Measurements from ENCODE around the gene FOXK1.

DNA sequence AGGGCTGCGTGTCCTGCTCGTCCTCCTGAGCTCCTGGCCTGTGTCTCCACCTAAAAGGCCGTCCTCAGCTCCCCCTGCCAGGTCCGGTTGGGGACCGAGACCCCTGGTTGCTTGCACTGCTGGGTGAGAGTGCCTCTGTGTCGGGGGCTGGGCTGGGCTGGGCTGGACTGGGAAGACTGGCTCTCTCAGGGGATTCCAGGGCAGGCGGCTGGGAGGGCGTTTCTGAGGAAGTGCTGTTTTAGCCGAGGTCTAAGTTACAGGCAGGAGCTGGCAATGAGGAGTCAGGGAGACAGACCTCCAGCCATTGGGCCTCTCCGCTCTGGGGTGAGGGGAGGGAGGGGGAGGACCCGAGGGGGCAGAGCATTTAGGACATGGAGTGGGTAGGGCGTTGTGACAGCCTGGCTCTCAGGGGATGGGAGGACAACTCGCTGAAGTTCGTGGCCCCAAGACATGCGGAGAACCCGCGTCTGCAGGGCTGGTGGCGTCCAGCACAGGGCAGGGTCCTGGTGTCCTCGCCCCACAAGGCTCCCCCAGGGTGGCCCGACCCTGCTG lies 20.9 kb downstream of the FOXK1 start:
- TF ChIP-seq, protein P1, sequence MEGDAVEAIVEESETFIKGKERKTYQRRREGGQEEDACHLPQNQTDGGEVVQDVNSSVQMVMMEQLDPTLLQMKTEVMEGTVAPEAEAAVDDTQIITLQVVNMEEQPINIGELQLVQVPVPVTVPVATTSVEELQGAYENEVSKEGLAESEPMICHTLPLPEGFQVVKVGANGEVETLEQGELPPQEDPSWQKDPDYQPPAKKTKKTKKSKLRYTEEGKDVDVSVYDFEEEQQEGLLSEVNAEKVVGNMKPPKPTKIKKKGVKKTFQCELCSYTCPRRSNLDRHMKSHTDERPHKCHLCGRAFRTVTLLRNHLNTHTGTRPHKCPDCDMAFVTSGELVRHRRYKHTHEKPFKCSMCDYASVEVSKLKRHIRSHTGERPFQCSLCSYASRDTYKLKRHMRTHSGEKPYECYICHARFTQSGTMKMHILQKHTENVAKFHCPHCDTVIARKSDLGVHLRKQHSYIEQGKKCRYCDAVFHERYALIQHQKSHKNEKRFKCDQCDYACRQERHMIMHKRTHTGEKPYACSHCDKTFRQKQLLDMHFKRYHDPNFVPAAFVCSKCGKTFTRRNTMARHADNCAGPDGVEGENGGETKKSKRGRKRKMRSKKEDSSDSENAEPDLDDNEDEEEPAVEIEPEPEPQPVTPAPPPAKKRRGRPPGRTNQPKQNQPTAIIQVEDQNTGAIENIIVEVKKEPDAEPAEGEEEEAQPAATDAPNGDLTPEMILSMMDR (tag by site-specific recombination; IDR thresholded peaks at IDR 0.05) = no peak
- TF ChIP-seq, protein P2, sequence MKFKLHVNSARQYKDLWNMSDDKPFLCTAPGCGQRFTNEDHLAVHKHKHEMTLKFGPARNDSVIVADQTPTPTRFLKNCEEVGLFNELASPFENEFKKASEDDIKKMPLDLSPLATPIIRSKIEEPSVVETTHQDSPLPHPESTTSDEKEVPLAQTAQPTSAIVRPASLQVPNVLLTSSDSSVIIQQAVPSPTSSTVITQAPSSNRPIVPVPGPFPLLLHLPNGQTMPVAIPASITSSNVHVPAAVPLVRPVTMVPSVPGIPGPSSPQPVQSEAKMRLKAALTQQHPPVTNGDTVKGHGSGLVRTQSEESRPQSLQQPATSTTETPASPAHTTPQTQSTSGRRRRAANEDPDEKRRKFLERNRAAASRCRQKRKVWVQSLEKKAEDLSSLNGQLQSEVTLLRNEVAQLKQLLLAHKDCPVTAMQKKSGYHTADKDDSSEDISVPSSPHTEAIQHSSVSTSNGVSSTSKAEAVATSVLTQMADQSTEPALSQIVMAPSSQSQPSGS (tag by site-specific recombination; IDR thresholded peaks at IDR 0.05; ENCODE audit: low read depth) = no peak
- TF ChIP-seq ZNF544 (tag by site-specific recombination; IDR thresholded peaks at IDR 0.05) = no peak
- no peak for TF ChIP-seq ZNF521 (tag by site-specific recombination; IDR thresholded peaks at IDR 0.05)
- TF ChIP-seq YY1 (tag by site-specific recombination; IDR thresholded peaks at IDR 0.05) = no peak
- TF ChIP-seq ZNF239 (tag by site-specific recombination; IDR thresholded peaks at IDR 0.05) = no peak
- TF ChIP-seq ZNF202 (tag by site-specific recombination; IDR thresholded peaks at IDR 0.05; ENCODE audit: borderline replicate concordance) = no peak
- TF ChIP-seq ZFP37 (tag by site-specific recombination; IDR thresholded peaks at IDR 0.05) = no peak
- TF ChIP-seq, protein P3, sequence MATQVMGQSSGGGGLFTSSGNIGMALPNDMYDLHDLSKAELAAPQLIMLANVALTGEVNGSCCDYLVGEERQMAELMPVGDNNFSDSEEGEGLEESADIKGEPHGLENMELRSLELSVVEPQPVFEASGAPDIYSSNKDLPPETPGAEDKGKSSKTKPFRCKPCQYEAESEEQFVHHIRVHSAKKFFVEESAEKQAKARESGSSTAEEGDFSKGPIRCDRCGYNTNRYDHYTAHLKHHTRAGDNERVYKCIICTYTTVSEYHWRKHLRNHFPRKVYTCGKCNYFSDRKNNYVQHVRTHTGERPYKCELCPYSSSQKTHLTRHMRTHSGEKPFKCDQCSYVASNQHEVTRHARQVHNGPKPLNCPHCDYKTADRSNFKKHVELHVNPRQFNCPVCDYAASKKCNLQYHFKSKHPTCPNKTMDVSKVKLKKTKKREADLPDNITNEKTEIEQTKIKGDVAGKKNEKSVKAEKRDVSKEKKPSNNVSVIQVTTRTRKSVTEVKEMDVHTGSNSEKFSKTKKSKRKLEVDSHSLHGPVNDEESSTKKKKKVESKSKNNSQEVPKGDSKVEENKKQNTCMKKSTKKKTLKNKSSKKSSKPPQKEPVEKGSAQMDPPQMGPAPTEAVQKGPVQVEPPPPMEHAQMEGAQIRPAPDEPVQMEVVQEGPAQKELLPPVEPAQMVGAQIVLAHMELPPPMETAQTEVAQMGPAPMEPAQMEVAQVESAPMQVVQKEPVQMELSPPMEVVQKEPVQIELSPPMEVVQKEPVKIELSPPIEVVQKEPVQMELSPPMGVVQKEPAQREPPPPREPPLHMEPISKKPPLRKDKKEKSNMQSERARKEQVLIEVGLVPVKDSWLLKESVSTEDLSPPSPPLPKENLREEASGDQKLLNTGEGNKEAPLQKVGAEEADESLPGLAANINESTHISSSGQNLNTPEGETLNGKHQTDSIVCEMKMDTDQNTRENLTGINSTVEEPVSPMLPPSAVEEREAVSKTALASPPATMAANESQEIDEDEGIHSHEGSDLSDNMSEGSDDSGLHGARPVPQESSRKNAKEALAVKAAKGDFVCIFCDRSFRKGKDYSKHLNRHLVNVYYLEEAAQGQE (tag by site-specific recombination; IDR thresholded peaks at IDR 0.05) = no peak
- TF ChIP-seq, protein P4, sequence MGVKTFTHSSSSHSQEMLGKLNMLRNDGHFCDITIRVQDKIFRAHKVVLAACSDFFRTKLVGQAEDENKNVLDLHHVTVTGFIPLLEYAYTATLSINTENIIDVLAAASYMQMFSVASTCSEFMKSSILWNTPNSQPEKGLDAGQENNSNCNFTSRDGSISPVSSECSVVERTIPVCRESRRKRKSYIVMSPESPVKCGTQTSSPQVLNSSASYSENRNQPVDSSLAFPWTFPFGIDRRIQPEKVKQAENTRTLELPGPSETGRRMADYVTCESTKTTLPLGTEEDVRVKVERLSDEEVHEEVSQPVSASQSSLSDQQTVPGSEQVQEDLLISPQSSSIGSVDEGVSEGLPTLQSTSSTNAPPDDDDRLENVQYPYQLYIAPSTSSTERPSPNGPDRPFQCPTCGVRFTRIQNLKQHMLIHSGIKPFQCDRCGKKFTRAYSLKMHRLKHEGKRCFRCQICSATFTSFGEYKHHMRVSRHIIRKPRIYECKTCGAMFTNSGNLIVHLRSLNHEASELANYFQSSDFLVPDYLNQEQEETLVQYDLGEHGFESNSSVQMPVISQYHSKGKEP (tag by site-specific recombination; IDR thresholded peaks at IDR 0.05) = no peak
- TF ChIP-seq KLF9 (tag by site-specific recombination; IDR thresholded peaks at IDR 0.05; ENCODE audit: low read depth) = no peak
- TF ChIP-seq ZNF610 (tag by site-specific recombination; IDR thresholded peaks at IDR 0.05; ENCODE audit: borderline replicate concordance) = no peak
- TF ChIP-seq, protein P5, sequence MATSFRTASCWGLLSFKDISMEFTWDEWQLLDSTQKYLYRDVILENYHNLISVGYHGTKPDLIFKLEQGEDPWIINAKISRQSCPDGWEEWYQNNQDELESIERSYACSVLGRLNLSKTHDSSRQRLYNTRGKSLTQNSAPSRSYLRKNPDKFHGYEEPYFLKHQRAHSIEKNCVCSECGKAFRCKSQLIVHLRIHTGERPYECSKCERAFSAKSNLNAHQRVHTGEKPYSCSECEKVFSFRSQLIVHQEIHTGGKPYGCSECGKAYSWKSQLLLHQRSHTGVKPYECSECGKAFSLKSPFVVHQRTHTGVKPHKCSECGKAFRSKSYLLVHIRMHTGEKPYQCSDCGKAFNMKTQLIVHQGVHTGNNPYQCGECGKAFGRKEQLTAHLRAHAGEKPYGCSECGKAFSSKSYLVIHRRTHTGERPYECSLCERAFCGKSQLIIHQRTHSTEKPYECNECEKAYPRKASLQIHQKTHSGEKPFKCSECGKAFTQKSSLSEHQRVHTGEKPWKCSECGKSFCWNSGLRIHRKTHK (tag by site-specific recombination; IDR thresholded peaks at IDR 0.05) = no peak
